SIG-M5 (cell line): ENCODE results near the gene RABEP2.
"Not testable (repeated sequence)": the region's sequence is repeated elsewhere in the genome, so short reads cannot be mapped to it uniquely, and the experiment has no call there.

Source experiments
- DNase-seq: peaks from one replicate; lab custom pipeline; 2025; lab: John Stamatoyannopoulos, UW

Gene RABEP2

DNA sequence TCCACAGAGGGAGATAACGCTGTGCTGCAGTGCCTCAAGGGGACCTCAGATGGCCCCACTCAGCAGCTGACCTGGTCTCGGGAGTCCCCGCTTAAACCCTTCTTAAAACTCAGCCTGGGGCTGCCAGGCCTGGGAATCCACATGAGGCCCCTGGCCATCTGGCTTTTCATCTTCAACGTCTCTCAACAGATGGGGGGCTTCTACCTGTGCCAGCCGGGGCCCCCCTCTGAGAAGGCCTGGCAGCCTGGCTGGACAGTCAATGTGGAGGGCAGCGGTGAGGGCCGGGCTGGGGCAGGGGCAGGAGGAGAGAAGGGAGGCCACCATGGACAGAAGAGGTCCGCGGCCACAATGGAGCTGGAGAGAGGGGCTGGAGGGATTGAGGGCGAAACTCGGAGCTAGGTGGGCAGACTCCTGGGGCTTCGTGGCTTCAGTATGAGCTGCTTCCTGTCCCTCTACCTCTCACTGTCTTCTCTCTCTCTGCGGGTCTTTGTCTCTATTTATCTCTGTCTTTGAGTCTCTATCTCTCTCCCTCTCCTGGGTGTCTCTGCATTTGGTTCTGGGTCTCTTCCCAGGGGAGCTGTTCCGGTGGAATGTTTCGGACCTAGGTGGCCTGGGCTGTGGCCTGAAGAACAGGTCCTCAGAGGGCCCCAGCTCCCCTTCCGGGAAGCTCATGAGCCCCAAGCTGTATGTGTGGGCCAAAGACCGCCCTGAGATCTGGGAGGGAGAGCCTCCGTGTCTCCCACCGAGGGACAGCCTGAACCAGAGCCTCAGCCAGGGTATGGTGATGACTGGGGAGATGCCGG lies 7.5 kb upstream of the RABEP2 start:
- no peak for DNase-seq

DNA sequence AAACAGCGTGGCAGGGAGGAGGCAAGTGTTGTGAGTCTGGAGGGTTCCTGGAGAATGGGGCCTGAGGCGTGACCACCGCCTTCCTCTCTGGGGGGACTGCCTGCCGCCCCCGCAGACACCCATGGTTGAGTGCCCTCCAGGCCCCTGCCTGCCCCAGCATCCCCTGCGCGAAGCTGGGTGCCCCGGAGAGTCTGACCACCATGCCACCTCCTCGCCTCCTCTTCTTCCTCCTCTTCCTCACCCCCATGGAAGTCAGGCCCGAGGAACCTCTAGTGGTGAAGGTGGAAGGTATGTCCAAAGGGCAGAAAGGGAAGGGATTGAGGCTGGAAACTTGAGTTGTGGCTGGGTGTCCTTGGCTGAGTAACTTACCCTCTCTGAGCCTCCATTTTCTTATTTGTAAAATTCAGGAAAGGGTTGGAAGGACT lies 6.8 kb upstream of the RABEP2 start, which contains the start of gene CD19:
TSS of gene CD19 (plus strand) at position 171 of the 425 bp plus-strand sequence. CDS start at position 201, 30 bp downstream.
- no peak for DNase-seq

DNA sequence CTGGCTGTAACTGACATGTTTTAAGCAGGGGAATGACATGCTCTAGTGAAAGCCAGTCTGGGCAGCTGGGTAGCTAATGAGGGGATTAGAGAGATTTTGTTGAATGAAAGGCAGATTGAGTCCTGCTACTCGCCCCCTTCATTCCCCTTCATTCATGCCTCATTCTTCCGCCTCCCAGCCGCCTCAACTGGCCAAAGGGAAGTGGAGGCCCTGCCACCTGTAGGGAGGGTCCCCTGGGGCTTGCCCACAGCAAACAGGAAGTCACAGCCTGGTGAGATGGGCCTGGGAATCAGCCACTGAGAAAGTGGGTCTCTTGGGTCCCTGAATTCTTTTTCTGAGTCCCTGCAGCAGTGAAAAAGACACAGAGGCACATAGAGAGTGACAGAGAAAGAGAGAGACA lies 5.6 kb upstream of the RABEP2 start:
- DNase-seq = no peak

DNA sequence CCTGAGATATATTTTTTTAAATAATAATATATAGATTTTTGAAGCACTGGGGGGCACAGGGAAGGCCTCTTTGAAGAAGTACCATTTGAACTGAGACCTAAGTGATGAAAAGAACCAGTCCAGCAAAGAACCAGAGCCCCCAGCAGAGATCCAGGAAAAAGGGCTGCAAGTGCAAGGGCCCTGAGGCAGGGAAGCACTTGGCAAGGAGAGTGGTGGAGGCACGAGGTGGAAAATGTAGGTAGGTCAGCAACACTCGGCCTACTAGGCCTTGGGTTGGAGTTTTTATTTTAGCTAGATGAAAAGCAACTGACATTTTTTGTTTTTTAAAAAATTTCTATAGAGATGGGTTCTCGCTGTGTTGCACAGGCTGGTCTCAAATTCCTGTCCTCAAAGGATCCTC lies 5.2 kb upstream of the RABEP2 start:
- DNase-seq = no peak

DNA sequence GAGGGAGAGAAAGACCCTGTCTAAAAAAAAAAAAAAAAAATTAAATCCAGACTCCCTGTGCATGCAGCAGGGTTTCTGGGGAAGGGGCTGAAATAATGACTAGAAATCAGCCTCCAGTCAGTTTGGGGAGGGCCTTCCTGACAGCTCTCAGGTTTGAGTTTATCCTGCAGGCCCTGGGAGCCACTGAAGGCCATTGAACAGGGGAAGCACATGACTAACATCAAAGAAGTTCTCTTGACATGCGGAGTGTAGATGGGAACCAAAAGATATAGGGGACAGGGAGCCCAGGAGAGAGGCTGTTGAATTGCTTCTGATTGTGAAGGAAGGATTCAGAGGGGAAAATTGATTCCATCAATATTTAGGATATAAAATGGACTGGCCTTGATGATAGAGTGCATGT lies 2.8 kb upstream of the RABEP2 start:
- DNase-seq = no peak

DNA sequence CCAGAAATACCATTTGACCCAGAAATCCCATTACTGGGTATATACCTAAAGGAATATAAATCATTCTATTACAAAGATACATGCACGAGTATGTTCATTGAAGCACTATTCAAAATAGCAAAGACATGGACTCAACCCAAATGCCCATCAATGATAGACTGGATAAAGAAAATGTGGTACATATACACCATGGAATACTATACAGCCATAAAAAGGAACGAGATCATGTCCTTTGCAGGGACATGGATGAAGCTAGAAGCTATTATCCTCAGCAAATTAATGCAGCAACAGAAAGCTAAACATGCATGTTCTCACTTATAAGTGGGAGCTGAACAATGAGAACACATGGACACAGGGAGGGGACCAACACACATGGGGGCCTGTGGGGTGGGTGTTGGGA lies 1.2 kb upstream of the RABEP2 start:
- not testable (repeated sequence) for DNase-seq

DNA sequence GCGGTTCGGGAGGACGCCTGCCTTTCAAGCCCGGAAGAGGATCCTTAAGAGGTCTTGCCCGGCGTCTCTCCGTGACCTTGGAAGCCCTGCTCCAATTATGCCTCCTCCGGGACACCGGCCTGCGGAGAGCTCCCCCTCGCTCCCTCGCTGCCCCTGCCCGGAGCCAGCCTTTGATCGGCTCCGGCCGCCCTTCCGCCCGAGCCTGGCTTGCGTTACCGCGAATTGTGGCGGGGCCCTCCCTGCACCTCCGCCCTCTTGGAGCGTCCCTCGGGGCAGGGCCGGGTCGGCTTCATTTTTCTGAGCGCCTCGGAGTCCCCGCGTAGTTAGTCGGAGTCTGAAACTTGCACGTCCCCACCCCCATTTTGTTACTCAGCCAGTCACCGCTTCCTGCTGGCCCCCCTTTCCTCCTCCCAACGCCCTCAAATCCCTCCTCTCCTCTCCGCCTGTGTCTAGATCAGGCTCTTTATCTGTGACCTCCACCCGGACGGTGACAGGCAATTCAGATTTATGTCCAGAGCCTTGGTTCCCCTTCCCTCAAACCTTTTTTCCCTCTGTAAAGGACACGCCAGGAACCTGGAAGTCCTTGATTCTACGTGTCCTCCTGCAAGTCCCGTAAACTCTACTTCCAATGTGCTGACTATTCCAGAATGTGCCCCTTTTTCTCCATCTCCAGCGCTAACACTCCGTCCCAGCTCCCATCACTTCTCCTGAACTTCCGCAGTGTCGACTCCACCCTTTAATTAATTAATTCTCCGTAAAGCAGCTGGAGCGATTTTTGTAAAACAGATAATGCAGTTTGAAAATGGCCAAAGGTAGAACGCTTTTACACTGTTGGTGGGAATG lies 569 bp upstream of the RABEP2 start:
- no peak for DNase-seq

DNA sequence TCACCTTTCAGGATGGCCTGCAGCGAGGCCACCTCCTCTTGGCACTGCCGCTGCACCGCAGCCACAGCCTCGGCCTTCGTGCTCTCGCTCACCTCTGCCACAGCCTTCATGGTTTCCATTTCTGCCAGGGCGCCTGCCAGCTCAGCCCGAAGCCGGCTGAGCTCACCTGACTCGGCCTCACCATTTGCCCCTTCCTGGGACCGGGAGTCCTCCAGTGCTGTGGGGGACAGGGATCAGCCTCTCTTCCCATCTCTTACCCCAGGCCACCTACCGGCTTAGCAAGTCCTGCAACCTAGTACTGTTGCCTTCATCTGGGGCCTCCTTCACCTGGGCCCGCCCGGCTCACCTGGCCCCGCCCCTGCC lies 658 bp downstream of the RABEP2 start:
- DNase-seq = no peak

DNA sequence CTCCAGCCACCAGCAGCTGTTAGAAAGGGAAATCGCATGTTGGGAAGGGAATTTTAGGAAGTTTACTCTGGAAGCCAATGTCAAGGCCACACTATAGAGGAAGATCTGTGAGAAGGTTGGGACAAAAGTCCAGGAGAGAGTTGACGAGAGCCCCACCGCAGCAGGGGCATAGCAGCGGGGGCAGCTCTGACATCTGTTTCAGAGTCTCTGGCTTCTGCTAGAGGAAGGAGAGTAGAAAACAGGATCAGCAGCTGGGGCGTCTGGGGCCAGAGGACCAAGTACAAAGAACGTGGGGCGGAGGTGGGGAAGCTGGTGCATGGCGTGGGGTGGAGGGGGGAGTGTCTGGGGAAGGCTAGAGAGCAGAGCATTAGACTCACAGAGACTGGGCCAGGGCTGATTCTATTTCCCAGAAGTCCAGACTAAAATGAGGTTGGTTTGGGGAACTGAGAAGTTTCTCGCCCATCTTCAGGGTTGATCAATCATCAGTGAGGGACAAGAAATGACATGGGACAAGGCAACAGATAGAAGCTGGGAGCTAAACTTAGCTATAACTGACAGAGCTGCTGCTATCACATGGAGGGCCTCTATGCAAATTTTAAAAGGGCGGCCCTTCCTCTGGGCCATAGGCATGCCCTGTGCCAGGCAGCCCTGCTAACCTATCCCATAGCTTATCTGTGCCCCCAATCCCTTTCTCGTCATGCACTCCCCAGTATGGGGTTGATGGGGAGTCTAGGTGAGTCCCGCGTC lies 1.2 kb downstream of the RABEP2 start:
- peak; percentile 49 for DNase-seq

DNA sequence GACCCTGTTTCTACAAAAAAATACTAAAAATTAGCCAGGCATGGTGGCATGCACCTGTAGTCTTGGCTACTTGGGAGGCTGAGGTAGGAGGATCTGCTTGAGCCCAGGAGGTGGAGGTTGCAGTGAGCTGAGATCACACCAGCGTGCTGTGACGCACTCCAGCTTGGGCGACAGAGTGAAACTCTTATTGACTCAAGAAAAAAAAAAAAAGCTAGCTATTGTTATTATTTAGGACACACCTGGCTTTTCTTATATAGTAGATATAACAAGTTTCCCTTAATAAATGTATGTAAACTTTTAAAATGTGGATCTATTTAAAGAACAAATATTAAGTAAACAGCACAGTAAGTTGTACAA lies 1.8 kb downstream of the RABEP2 start:
- DNase-seq = no peak

DNA sequence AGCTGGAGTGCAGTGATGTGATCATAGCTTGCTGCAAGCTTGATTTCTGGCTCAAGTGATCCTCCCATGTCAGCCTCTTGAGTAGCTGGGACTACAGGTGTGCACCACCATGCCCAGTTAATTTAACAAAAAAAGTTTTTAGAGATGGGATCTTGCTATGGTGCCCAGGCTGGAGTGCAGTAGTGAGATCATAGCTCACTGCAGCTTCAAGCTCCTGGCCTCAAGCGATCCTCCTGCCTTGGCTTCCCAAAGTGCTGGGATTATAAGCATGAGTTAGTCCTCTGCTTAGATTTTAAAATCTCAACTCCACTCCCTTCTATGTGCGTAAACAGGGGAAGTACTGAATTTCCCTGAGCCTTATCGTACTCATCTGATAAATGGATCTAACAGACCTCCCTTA lies 6.3 kb downstream of the RABEP2 start:
- DNase-seq = no peak

DNA sequence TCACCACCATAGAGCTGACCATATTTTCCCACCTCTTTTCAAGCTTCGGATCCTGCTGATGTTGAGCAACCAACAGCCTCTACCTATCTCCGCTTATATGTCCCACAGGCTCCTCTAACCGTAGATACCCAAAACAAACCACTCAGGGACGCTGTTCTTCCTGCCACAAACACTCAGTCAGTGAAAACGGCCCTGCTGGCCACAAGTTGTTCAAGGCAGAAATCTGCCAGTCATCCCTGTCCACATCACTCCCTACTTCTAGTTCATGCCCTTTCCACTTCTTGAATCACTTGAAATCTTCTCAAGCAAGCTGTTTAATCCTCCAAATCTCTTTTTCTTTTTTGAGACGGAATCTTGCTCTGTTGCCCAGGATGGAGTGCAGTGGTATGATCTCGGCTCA lies 7.9 kb downstream of the RABEP2 start:
- no peak for DNase-seq

DNA sequence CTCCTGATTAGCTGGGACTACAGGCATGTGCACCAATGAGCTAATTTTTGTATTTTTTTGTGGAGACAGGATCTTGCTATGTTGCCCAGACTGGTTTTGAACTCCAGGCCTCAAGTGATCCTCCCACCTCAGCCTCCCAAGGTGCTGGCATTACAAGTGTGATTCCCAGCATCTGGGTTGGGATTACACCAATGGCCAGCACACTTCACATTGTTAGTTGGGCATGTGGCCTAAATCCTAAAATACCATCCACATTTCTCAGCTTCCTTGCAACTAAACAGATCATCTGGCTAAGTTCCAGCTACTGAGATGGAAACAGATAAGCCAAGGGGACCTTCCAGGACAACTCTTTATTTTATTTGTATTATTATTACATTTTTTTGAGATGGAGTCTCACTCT lies 9.9 kb downstream of the RABEP2 start:
- DNase-seq = no peak

DNA sequence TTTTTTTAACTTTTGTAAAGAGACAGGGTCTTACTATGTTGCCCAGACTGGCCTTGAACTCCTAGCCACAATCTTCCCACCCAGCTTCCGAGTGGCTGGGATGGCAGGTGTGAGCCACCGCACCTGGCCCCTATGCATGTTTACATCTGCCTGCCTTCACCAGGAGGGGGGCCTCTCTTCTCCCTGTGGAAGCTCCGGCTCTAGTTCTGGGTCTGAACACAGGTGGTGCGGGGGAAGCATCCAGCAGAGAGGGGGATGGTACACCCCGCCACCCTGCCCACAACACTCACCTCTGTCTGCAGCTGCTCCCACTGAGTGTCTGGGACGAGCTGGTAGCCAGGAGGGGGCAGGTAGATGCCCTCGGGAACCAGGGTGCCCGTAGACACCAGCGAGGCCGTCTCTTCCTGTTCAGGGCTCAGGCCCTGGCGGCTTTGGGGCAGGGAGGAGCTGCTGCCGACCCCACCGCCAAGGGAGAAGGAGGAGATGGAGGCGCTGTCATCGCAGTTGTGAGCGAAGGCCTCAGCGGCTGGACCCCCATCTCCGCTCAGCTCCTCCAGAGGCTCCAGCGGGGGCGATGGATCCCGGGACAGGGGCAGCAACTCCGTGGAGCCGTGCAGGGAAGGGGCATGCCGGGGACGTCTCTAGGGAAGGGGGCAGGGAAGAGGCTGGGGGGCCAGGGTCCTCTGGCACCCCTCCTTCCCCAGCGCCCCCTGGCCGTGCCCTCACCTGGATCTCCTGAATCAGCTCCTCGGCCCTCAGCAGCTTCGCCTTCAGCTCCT lies 10.9 kb downstream of the RABEP2 start:
- no peak for DNase-seq

DNA sequence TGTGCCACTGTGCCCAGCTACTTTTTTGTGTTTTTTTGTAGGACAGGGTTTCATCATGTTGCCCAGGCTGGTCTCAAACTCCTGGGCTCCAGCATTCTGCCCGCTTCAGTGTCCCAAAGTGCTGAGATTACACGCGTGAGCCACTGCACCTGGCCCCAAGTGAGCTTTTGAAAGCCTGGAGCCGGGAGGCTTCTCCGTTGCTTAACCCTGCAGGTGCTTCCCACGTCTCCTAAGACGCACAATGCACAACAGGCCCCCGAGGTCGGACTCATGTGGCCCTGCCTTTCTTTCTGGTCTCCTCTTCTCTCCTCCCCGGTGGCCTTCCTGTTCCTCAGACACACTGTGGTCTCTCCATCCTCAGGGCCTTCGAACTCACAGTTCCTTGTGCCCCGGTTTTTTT lies 12.5 kb downstream of the RABEP2 start:
- no peak for DNase-seq

DNA sequence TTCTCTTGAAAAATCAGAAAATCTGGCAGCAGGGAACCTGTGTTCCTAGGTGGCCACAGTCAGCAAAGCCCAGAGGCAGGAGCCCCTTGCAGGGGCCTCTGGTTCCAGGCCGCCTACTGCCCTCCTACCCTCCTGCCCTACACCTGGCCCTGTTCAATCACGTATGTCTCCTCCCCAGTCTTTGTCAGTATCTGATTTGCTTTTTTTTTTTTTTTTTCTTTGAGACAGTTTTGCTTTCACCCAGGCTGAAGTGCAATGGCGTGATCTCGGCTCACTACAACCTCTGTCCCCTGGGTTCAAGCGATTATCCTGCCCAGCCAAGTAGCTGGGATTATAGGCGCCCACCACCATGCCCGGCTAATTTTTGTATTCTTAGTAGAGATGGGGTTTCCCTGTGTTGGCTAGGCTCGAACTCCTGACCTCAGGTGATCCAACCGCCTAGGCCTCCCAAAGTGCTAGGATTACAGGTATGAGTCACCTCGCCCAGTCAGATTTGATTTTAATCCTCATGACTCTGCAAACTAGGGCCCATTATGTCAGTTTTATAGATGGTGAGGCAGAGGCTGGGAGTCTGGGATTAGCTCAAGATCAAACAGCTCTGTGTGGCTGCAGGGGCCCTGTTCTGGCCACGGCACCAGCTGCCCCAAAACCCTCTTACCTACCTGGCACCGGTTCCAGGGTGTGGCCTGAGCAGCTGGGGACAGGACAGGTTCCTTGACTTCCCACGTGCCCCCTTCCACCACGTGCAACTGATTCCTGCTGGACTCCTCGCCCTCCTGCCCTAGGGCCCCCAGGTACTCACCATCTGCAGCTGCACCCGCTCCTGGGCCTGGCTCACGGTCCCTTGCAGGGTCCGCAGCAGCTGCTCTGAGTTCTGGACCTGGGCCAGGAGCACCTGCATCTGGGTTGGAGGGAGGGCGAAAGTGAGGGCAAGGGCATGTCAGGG lies 14.7 kb downstream of the RABEP2 start:
- DNase-seq = no peak

DNA sequence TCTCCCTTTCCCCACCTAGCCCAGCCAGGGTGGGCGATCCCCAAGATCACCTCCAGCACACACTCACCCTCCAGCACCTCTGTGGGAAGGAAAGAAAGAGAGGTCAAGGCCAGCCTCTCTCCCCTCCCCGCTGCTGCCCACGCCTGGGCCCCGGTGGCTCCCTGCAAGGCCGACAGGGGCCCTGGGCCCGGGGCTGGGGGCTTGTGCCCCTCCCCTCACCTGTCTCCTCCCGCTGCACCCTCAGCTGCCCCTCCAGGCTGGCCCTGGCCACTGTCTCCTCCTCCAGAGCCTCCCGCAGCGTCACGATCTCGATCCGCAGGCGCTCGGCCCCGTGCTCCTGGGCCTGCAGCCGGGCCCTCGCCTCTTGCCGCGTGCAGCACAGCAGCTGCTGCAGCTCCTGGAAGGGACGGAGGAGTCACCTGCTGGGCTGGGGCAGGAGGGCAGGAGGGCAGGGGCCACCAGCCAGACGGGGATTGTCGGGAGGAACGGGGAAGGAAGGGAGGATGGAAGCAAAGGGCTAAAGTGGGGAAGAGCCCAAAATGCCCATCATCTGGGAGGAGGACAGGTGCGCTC lies 19.2 kb downstream of the RABEP2 start:
- no peak for DNase-seq

DNA sequence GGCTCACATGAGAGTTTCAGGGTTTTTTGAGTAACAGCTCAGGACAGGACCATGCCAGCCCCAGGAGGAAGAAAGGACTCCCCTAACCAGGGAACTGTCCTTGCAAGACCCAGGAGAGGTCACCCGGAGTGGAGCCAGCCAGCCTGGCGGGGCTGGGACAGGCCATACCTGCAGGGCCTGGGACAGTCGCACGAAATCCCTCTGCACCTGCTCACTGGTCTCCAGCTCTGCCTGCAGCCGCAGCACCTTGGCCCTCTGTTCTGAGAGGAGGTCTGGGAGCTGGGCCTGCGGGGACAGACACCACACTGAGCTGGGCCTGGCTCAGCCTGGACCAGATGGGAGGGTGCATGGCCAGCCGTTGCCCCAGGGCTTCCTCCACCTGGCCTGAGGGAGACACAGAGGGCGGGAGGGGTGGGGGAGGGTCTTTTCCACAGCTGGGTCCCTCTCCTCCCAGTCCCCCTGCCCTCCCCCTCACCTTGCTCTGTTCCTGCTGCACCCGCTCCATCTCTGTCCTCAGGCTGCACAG lies 19.7 kb downstream of the RABEP2 start:
- DNase-seq = no peak

DNA sequence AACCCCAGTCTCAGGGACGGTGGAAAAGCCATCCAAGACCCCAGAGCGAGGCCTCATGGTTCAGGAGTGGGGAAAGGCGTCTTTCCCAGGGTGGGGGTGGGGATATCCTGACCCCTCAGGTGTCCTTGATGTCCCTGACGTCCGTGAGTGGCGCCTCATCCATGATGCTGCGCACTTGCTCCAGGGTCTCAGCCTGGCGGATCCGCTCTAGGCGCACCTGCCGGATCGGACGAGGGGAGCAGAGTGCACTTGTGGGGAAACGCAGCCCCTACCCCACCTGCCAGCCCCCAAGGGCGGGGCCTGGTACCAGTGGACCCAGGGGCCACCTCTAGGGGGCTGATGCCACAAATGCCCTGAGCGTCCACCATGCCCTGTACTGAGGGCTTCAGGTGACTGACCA lies 20.2 kb downstream of the RABEP2 start:
- no peak for DNase-seq

DNA sequence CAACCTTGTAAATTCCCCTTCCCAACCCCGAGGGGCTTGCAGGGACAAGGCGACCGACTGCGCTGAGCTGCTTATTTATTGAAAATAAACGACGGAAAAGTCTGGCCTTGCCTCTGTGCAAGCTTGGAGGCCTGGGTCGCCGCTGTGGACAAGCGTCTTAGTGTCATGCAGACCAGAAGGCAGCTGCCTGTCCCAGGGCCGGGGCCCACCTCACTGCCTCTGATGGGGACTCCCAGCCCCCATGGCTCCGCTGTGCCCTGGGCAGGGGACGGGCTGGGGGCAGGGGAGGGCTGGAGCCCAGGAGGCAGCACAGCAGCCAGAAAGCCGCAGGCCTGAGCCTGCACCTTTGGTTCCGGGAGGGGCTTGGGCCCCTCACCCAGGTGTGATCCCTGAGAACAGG lies 20.7 kb downstream of the RABEP2 start:
- no peak for DNase-seq
